Measurements from ENCODE around the gene NAALADL2. TPM values are rescaled to one million over a fixed set of nuclear protein-coding genes. Genes with fewer than 3 reads are reported as not detected.

Gene NAALADL2
- total and polyA plus RNA-seq, 2 of the 13 experiments (the other 11 are each of a cell fraction or from before 2014, with no cell fraction given) = 0.08 TPM; not detected in 1

GRCh38 chr3:175656461-175656860, 797.3 kb downstream of the NAALADL2 start:
- no peaks in the 10 kb centered on the region for H4K20me1 ChIP-seq (ENCODE audit: insufficient read depth, low read length)
- ChIA-PET POLR2A (no interaction called here), CTCF (ENCODE audit: low intra/inter-chr PET ratio, low total read pairs) (no interaction called here)
- in situ Hi-C loops (cut with HindIII; ENCODE audit: extremely low pct_ligation_motif_present, low pct_unique_long_range_greater_than_20kb) (no loop called here), intact Hi-C loops (cut with micrococcal nuclease; ENCODE audit: unreplicated experiment) (no loop called here)
- no peak overlapping the region for H2AFZ ChIP-seq (ENCODE audit: low read length)
- no peak for DNase-seq (ENCODE audit: low spot score)
- ATAC-seq = no peak
- no peak for FAIRE-seq
- WGBS (ENCODE audit: low lambda C conversion rate) = 0% methylated on average over 1 of the region's 1 CpG
- no peaks in the 10 kb centered on the region for H3K27me3 ChIP-seq (ENCODE audit: control insufficient read depth in 1 of 2, insufficient read depth in 2 of 2, low read length in 2 of 2)
- TF ChIP-seq CAMTA2 (CRISPR knock-in tag; IDR thresholded peaks at IDR 0.05; ENCODE audit: borderline replicate concordance) (no peak), WIZ (CRISPR knock-in tag; IDR thresholded peaks at IDR 0.05) (no peak), SSRP1 (CRISPR knock-in tag; IDR thresholded peaks at IDR 0.05) (no peak), CCDC6 (CRISPR knock-in tag; IDR thresholded peaks at IDR 0.05) (no peak), ZBTB33 (CRISPR knock-in tag; IDR thresholded peaks at IDR 0.05) (no peak), GZF1 (CRISPR knock-in tag; IDR thresholded peaks at IDR 0.05) (no peak), BORCS8-MEF2B (CRISPR knock-in tag; IDR thresholded peaks at IDR 0.05) (no peak), U2AF1 (optimal IDR thresholded peaks at IDR 0.05; ENCODE audit: low read depth, low read length) (no peak), HMG20A (CRISPR knock-in tag; IDR thresholded peaks at IDR 0.05; ENCODE audit: borderline replicate concordance) (no peak), NFYC (CRISPR knock-in tag; IDR thresholded peaks at IDR 0.05) (no peak), ATRX (CRISPR knock-in tag; IDR thresholded peaks at IDR 0.05; ENCODE audit: borderline replicate concordance) (no peak)
- no peak overlapping the region for H3K27ac ChIP-seq (ENCODE audit: extremely low read length, insufficient read depth, low read length)
- H3K4me1 ChIP-seq (ENCODE audit: insufficient read depth, low read length) = no peaks in the 10 kb centered on the region
- no TSS peak for BruUV-seq (replicated peaks)
- no peak overlapping the region for H3K4me2 ChIP-seq (ENCODE audit: low read depth, low read length)
- H3K9me3 ChIP-seq (ENCODE audit: low read length) = no peaks in the 10 kb centered on the region; the same call in 1 of the 2 replicates
- no peak overlapping the region for H3K9ac ChIP-seq (ENCODE audit: insufficient read depth, low read depth, low read length)
- no peaks in the 10 kb centered on the region for H3K79me2 ChIP-seq (ENCODE audit: insufficient read depth, low read length)
- H3K36me3 ChIP-seq (replicated peaks in 1 of 2; ENCODE audit: control insufficient read depth in 1 of 2, insufficient read depth in 2 of 2, low read length in 2 of 2) = no peaks in the 10 kb centered on the region
- H3K4me3 ChIP-seq (replicated peaks in 1 of 3; ENCODE audit: insufficient read depth in 1 of 3, low read depth in 2 of 3, low read length in 3 of 3) = no peak overlapping the region
